Dermis blood vessel endothelial cell (primary cell): ENCODE measurements around the gene CREB3L4. TPM values are rescaled to one million over a fixed set of nuclear protein-coding genes. Genes with fewer than 3 reads are reported as not detected.
"Not testable (repeated sequence)": the region's sequence is repeated elsewhere in the genome, so short reads cannot be mapped to it uniquely, and the experiment has no call there.

ENCODE experiments used
- DNase-seq: peaks from one replicate; pipeline ENCODE4 v3.0.0; 2010
- total RNA-seq: library from RNA; depleted of rRNA; stranded (reverse); fragments of >200 nt; gene quantifications from 2 replicates; pipeline ENCODE4 v1.2.3, GENCODE V29; 2014

The CREB3L4 gene
- total RNA-seq, 1 donor from 2014 or later = 13.1 TPM

DNA sequence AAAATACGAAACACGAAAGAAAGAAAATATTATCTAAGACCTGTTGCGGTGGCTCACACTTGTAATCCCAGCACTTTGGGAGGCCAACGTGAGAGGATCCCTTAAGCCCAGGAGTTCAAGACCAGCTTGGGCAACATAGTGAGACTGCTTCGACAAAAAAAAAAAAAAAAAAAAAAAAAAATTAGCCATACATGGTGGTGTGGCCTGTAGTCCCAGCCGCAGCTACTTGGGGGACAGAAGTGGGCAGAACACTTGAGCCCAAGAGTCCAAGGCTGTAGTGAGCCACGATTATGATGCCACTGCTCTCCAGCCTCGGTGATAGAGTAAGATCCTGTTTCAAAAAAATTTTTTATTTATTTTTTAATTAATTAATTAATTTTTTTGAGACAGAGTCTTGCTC is 19.9 kb downstream of the CREB3L4 start:
- DNase-seq = no peak

DNA sequence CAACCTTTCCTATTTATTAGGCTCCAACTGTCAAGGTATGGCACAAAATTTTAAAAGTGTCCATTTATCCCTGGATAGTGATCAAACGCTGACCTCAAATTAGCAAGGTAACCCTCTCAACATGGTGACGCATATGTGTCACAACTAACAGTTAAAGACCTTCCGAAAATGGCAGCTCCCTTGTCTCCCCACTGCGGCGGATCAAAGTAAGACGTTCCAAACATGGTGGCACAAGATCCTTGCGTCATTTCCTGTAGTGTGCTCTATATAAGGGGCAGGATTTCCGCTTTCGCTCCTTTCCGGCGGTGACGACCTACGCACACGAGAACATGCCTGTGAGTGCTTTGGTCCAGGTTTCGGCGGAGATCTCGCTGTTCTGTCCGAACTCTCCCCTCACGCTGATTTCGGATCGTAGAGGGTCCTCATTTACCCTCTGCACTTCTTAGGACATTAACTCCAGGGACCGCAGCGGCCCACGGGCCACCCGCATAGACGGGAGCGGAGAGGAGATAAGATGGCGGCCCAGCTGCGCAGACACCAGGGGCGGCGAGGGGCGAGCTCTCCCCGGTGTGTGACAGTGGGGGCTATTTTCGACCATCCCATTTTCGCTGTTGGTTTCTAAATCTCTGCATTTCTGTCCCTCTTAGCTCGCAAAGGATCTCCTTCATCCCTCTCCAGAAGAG is 22.9 kb downstream of the CREB3L4 start, which contains the start of gene RPS27:
RPS27 (plus strand) TSS at position 295 of the 683 bp plus-strand sequence; CDS start at position 330, 35 bp downstream.
- peak; percentile 98 for DNase-seq

DNA sequence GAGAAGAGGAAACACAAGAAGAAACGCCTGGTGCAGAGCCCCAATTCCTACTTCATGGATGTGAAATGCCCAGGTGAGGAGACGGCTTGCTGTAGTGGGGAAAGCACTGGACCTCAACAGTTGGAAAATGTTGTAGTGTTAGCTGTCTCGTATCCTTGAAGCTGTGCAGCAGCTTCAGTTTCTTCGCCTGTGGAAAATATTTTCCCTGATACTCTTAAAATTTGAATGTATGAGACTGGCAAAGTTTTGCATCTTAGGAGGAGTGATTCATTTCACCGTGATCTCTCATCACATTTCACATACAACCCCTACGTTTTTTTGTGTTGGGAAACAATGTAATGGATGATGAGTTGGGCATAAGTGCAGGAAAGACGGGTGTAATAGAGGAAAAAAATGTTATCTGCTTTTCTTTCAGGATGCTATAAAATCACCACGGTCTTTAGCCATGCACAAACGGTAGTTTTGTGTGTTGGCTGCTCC is 23.5 kb downstream of the CREB3L4 start:
- DNase-seq = peak; percentile 14

DNA sequence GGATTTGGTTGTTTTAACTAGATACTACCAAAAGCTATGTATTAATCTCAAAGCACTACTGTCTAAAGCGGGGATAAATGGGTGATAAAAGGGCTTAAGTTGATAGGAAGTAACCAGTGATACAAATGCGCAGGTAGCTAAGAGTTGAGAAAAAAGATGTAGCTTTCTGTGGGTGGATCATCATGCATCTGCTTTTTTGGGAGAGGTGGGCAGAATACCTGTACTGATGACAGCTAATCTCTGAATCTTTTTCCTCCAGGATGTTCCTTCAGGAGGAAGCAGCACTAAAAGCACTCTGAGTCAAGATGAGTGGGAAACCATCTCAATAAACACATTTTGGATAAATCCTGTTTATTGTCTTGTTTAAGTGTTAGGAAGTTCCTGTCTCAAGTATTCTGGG is 24.1 kb downstream of the CREB3L4 start:
- DNase-seq = no peak

GRCh38 chr1:153995202-153995601 is 27.5 kb downstream of the CREB3L4 start:
- no peak for DNase-seq

DNA sequence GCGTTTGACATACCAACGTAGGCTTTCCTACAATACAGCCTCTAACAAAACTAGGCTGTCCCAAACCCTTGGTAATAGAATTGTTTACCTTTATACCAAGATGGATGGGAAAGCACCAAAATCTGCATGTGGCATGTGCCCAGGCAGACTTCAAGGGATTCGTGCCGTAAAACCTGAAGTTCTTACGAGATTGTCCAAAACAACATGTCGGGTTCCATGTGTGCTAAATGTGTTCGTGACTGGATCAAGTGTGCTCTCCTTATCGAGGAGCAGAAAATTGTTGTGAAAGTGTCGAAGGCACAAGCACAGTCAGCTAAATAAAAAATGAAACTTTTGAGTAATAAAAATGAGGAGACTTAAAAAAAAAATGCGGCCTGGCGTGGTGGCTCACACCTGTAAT is 27.9 kb downstream of the CREB3L4 start:
- DNase-seq = no peak

DNA sequence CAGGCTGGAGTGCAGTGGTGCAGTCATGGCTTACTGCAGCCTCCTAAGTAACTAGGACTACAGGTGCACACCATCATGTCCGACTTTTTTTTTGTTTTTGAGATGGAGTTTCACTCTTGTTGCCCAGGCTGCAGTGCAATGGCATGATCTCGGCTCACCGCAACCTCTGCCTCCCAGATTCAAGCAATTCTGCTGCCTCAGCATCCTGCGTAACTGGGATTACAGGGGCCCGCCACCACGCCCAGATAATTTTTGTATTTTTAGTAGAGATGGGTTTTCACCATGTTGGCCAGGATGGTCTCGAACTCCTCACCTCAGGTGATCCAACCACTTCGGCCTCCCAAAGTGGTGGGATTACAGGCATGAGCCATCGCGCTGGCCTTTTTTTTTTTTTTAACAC is 29.2 kb downstream of the CREB3L4 start:
- DNase-seq = not testable (repeated sequence)

GRCh38 chr1:154000420-154000819 is 32.7 kb downstream of the CREB3L4 start:
- no peak for DNase-seq

GRCh38 chr1:154006136-154006535 is 38.4 kb downstream of the CREB3L4 start:
- DNase-seq = no peak

DNA sequence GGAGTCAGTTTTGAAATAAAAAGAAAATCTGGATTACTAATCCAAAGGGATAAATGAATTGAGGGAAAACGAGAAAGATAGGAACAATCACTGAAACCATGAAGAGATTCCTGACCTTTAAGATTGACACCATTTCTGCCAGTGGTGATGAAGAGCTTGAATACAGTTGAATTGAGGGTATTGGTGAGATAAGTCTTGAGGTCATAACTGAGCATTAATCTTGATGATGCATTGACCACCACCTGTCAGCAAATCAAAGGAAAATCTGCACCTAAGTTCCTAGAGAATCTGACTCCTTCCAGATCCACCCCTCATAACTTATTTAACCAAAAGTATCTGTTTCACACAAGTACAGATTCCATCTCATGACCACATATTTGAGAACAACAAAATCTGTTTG is 44.4 kb downstream of the CREB3L4 start:
- no peak for DNase-seq

DNA sequence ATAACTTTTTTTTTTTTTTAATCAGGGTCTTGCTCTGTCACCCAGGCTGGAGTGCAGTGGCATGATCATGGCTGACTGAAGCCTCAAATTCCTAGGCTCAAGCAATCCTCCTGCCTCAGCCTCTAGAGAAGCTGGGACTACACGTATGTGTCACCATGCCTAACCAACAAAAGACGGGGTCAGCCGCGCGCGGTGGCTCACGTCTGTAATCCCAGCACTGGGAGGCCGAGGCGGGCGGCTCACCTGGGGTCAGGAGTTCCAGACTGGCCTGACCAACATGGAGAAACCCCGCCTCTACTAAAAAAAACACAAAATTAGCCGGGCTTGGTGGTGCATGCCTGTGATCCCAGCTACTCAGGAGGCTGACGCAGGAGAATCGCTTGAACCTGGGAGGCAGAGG is 44.8 kb downstream of the CREB3L4 start:
- not testable (repeated sequence) for DNase-seq

DNA sequence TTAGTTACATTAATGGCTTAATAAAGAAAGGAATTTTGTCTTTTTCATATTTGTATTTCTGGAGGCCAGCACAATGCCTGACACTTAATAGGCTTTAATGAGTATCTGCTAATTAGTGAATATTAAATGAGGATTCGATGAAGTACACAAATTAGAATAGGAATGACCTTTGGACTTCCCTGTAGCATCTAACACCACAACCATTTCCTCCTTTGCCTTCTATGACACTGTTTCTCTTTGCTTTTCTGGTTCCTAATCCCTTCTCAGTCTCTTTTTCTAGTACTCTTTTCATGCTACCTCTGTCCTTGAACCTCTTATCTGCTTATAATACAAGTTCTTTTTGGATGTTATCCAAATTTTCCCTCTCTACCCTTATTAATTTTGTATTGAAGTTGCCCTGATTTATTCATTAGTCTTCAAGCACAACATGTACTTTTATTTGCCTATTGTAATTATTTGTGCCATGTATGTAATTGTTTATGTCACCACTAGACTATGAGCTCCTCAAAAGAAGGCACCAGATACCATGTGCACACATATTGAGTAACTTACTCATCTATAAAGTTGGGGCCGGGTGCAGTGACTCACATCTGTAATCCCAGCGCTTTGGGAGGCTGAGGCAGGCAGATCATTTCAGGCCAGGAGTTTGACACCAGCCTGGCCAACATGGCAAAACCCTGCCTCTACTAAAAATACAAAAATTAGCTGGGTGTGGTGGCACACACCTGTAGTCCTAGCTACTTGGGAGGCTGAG is 46.6 kb downstream of the CREB3L4 start:
- DNase-seq = no peak

DNA sequence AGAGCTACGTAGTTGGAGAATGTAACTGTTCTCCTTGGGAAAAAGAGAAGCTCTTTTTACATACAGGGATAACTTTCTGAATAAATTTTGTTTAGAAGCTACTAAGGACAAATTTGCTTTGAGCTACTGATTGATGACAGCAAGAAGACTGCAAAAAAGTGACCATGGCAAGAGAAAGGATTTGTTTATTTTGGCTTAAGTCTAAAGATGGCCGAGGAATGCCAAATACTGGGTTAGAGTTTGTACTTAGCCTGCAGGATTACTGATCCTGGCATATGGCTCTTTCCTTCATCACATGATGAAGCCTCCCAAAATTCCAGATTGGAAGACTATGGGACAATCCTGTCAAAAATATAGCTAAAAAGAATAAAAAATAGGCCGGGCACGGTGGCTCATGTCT is 51.6 kb downstream of the CREB3L4 start:
- DNase-seq = no peak

DNA sequence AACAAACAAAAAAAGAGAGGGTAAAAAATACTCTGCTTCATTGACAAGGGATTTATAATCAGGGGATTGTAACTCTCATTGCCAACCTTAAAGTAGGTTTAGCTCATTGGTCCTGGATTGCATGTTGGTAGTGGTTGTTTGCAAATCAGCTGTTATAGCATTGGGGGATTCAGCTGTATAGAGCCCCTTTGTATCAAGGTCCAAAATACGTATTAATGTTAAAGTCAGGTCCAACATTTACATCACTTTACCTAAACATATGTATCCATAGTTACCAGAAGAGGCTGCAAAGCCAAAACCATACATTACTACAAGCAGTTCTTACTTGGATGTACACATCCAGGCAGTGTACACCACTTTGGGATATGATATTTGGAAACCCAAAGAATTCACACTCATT is 52.2 kb downstream of the CREB3L4 start:
- DNase-seq = no peak

Other genes starting within 250 kb of the CREB3L4 start
- 31.3 and 42.7 TPM in 2 replicates for gene INTS3, start 239.9 kb upstream of the CREB3L4 start, total RNA-seq
- 27.6 and 30.0 TPM in 2 replicates for gene SLC27A3, start 192.5 kb upstream of the CREB3L4 start, total RNA-seq
- gene GATAD2B, start 44.9 kb upstream of the CREB3L4 start, total RNA-seq = 5.4 and 9.9 TPM in 2 replicates
- gene DENND4B, start 21.2 kb upstream of the CREB3L4 start, total RNA-seq = 17.3 and 18.0 TPM in 2 replicates
- 3.7 and 7.5 TPM in 2 replicates for gene CRTC2, start 9.3 kb upstream of the CREB3L4 start, total RNA-seq
- 153 and 161 TPM in 2 replicates for gene SLC39A1, start 4.4 kb upstream of the CREB3L4 start, total RNA-seq
- gene JTB, start 9.8 kb downstream of the CREB3L4 start, total RNA-seq = 139 and 198 TPM in 2 replicates
- gene RAB13, start 18.4 kb downstream of the CREB3L4 start, total RNA-seq = 104 and 112 TPM in 2 replicates
- gene RPS27, start 22.9 kb downstream of the CREB3L4 start, total RNA-seq = 348 and 1,017 TPM in 2 replicates
- 0.09 and 0.17 TPM in 2 replicates for gene NUP210L, start 187.2 kb downstream of the CREB3L4 start, total RNA-seq
- 707 and 1,476 TPM in 2 replicates for gene TPM3, start 224.2 kb downstream of the CREB3L4 start, total RNA-seq
- not detected in 2 replicates for gene CFAP141, start 238.4 kb downstream of the CREB3L4 start, total RNA-seq